GM19468 (cell line): ENCODE data around the gene CD160.
"Not testable (repeated sequence)": the region's sequence is repeated elsewhere in the genome, so short reads cannot be mapped to it uniquely, and the experiment has no call there.

Experiments used
- ATAC-seq: cut with Tn5 transposase; IDR thresholded peaks from one replicate; pipeline ENCODE4 v1.9.1; 2021; ENCODE audit warnings: mild to moderate bottlenecking, moderate library complexity, moderate number of reproducible peaks; ENCODE audit not compliant: unreplicated experiment; ENCODE audit errors: extremely low read depth

CD160 gene, protein sequence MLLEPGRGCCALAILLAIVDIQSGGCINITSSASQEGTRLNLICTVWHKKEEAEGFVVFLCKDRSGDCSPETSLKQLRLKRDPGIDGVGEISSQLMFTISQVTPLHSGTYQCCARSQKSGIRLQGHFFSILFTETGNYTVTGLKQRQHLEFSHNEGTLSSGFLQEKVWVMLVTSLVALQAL

DNA sequence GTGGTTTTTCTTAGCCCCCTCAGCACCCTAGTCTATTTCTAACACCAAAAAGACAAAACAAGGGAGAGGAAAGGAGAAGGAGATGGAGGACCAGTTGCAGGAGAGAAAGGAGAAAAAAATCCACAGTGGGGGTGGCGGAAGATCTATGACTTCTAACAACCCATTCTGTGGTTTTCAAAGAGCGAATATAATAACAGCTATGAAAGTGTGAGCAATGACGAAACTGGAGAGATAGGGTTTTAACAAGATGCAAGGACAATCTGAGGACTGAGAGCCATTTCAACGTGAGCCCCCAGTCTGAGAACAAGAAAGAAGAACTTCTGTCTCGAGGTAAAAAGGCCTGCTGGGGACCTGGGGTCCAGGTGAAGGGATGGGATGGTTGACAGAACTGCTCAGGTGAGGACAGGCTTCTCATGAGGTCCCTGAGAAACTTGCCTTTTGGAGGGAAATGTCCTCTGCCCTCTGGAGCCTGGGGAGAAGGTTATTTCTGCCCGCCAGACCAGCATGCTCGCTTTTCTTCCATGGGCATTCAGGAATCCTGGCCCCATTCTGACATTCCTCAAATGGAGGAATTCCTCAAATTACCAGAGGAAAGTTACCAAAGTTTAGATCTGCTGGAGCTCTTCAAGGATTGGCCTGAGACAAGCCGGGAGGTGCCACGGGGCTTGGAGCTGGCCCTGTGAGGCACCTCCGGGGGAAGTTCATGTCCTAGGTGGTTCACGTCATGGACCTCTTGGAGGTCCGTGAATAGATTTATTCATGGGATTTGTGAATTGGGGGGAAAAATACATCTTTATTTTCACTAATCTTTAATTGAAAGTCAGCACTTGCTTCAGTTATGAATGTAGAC lies at the start of gene CD160:
CD160 (plus strand) TSS at position 270 of the 850 bp plus-strand sequence. CDS start 8,829 bp downstream, outside the sequence.
- no peak for ATAC-seq

DNA sequence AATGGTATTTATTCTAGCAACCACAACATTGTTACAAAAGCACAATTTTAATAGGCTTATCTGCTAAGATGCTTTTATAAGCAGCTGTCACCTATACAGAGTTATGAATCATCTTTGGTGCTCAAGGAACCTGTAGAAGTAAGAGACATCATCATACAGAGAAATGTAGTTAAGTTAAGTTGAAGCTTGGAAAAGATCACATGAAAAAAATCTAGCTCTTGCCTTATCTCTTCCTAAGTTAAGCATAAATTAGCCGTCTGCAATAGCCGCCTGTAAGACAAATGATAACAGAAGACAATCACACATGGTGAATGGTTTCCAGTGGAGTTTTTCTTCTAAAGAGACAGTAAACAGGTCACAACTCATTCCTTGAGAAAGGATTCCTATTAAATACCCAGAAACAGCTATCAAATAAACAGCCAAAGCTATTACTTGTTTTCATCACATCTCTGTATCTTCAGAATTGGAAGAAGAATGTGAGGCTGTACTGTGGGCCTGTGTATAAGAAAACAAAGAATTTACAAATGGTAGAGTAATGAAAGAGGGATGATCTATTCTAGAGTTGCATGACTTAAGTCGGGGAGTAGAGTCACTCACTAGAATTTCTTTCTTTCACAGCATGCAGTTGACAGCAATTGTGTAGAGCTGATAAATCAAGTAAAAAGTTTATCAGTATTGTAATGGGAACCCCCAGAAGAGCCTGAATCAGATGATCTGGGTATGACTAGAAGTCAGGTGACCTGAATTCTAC lies 48.1 kb upstream of the CD160 start:
- ATAC-seq = not testable (repeated sequence)

DNA sequence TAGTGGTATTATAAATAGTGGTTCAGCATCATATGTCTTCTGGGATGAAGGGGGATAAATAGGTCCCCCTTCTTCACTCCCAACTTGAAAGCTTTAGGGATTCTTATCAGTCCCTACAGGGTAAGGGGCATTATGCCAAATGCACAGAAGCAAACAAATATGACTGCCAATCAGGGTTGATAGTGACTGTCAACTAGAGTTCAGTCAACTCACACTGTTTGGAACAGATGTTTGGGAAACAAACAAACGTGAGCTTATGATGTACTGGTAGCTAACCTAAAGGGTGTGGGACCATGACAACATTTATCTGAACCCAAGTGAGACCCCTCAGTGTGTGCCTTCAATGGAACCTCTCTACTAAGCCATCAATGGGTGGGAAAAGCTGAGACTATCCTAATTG lies 46.1 kb upstream of the CD160 start:
- ATAC-seq = not testable (repeated sequence)

DNA sequence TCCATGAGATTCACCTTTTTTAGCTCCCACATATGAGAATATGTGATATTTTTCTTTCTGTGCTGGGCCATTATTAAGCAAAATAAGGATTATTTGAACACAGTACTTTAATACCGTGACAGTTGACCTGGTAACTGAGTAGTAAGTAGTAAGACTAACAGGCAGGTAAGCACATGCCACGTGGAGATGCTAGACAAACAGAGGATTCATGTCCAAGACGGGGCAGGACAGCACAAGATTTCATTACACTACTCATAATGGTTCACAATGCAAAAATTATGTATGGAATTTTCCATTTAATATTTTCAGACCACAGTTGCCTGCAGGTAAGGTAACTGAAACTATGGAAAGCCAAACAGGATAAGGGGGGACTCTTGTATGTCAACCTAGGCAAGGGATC lies 34.4 kb upstream of the CD160 start:
- not testable (repeated sequence) for ATAC-seq

DNA sequence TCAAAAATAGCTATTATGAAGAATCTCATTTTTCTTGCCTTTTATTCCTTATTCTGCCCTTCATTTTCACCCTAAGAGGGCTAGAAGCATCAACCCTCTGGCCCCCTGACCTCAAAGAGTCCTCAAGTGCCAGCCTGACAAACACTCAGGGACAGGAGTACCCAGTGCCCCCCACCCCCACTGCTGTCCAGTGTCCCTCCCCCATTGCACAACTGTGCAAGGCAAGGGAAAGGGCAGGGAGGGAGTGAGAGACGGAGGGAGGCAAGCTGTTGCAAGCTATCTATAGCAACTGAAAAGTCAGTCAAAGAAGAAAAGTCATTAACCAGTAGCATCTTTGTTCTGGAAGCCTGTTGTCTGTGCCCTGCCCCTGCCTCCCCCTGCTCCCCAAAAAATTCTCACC lies 33.2 kb upstream of the CD160 start:
- ATAC-seq = not testable (repeated sequence)

DNA sequence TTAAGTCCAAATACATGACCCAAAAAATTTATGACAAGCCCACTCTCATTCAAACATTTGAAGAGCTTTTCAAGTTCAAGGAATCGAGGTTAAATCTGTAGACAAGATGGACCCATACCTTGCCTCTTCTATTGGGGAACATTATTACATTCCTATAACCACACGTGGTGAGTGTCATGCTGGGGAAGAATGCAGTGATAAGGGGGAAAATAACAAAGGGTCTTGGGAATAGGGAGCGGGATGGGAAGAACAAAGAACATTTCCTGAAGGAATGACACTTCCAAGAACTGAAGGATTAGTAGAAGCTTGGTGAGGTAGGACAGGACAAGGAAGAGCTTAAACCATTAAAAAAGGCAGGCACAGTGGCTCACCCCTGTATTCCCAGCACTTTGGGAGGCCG lies 31.0 kb upstream of the CD160 start:
- ATAC-seq = no peak

DNA sequence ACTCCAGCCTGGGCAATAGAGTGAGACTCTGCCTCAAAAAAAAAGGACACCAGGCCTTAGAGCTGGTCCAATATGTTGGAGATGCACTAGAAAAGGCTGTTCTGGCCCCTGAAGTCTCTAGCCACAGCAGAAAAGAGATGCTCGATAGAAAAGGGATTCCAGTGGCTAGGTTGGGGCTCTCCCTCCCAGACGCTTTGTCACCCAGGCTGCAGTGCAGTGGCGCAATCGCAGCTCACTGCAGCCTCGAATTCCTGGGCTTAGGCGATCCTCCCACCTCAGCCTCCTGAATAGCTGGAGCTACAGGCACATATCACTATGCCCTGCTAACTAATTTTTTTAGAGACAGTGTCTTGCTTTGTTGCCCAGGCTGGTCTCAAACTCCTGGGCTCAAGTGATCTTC lies 30.4 kb upstream of the CD160 start:
- ATAC-seq = no peak

DNA sequence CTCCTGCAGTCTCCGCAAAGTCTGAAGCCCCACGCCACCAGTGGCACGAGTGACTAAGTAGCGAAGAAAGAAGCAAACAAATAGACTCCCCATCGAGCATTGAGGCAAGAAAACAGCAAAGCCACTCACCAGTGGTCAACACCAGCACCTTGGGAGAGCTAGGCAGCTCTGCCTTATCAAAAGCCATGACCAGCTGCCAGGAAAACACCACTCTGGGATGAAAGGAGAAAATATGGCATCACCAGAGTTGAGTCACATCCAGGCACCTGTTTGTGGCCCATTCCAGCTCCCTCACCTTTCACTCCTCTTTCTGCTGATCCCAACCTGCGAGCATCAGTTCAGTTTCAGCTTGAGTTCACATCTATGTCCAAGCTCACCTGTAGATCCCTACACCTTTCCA lies 29.4 kb upstream of the CD160 start:
- no peak for ATAC-seq

DNA sequence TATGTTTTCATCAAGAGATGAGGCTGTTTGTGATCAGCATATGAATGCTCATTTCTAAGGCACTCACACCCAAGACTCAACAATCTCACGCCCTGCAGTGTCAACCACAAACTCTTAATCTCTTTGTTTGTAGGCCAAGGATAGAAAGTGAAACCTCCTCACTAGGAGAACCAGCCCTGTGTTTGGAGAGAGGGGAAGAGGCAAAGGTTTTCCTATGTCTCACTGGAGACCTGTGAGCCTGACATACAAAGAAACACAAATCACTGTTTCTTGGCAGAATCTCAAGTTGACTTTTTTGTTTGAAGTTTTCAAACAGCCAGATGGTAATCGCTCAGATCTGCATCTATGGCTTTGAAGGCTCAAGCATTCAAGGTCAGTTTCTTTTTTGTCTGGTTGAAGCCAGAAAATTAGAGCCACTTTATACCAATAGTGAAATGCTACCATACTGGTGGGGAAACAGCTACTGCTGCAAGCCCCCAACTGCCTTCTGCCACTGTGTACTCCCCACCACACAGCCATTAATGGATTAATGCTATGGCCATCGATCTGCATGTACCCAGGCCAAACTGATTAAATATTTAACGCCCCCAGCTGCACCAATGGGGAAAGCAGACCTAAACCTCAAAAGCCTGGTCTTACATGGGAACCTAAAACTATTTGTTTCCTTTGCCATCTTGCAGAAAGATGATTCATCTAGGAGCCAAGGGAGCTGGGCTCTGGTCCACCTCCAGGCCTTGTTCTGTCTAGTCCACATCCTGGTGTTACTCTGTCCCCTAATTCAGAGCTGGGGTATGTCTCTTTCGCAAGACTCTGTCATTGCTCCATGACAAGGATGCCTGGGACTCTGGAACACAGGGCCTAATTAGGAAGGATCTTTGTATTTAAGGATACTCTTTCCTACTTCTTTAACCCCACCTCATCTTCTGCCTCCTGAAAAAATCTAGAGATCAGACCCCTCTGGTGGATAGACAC lies 28.4 kb upstream of the CD160 start:
- ATAC-seq = no peak

DNA sequence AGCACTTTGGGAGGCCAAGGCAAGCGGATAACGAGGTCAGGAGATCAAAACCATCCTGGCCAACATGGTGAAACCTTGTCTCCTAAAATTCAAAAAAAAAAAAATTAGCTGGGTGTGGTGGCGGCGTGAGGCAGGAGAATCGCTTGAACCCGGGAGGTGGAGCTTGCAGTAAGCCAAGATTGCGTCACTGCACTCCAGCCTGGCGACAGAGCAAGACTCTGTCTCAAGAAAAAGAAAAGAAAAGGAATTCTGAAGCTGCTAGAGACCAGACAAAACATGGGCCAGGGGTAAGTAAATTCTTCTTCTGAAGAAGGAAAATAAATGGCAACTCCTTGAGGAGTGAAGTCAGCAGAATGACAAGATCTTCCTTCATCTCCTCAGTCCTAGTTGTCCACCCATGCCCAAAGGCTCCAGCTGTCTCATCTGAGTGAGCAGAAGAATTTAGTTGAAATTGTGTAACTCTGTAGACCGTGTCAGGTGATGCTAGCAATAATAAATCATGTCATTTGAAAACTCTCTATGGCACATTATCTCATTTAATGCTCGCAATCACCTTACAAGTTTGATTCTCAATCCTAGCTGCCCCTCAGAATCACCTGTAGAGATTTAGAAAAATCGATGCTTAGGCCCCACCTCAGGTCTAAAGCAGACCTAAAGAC lies 26.4 kb upstream of the CD160 start:
- ATAC-seq = no peak

DNA sequence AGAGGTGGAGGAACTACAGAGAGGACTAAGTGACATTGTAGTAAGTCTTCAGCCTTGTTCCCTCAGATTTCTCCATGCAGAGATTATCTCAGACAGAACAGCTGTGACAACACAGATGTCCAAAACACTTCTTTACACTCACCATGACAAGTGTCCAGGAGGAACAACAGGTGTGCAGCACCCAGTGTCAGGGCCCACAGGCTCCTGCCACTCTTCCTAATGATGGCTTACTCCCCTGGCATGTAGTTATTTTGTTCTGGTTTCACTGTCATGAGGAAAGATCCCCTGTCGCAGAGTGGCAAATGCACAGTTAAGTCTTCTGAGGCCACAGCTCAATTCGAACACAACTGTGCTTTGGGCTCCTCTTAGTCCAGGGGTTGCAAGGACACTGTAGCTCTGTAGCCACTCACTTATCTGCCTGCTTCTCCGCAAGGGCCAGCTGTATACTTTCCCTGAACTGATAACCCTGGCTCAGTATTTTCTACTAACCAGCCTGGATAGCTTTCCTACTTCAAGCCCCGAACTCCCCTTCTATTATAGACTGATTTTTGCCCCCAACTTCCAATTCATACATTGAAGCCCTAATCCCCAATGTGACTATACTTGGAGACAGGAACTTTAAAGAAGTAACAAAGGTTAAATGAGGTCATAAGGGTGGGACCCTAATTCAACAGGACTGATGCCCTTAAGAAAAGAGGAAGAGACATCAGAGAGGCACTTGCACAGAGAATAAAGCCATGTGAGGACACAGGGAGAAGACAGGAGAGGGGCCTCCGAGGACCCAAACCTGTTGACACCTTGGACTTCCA lies 23.3 kb upstream of the CD160 start:
- ATAC-seq = no peak

DNA sequence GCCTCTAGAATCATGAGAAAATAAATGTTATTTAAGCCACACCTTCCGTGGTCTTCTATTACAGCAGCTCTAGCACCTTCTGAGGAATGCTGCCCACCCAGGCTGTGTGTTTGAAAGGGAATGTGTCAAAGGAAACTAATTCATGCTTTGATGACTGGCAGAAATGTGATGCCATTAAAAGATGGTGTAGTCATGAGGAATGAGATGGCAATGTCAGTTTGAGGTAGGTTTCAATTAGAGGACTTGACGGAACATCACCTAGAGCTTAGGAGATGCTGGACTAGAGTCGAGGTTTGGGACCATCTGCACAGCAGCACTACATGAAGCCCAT lies 22.7 kb upstream of the CD160 start:
- no peak for ATAC-seq

DNA sequence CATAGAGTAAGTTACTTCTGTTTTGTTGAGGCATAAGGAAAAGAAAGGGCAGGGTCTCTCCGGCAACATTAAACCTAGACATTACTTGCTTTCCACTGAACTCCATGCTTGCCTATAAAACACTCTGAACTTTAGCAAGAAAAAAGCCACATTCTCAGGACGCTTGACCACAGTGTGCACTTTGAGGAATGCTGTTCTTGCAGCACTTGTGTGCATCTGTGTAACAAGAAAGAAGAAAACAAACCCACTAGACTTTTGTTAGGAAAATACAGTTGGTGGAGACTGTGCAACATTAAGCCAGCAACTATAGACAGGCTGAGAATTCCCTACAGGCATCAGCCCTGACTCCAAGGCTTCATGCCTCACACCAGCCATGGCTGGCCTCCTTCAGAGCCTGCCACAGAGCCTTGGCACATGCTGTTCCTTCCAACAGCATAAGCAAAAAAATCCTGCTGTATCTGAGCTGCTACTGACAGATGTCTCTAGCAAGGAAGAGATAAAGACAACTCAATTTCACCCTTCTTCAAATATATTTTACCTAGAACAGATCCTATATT lies 17.9 kb upstream of the CD160 start:
- ATAC-seq = no peak

DNA sequence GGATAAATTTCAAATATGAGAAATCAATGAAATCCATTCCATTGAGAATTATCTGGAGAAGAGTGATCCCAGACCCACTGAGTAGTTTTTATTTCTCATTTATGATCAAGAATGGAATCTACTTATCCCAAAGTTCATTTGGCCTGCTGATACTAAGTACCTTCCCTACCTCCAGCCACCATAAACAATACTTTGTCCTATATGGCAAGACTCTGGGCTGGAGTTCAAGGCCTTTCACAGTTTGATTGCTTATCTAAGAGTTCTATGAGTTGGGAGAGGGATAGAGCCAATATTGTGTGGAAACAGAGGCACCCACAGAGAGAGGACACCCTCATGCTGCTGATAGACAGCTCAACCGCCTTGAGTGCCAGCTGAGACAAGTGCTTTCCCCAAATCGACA lies 17.2 kb upstream of the CD160 start:
- ATAC-seq = no peak

DNA sequence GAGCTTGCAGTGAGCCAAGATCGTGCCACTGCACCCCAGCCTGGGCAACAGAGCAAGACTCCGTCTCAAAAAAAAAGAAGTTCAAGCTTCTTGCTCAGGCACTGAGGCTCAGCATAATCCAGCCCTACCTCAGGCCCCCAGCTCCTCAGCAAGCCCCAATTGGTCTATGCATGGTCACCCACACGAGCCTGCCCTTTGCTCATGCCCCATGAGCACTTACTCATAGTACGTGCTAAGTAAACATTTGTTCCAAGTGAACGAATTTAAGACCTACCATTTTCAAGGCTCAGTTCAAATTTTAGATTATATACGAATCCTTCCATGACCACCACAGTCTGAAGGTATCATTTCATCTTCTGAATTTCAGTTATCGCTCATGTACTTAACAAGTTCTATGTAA lies 16.5 kb upstream of the CD160 start:
- no peak for ATAC-seq

DNA sequence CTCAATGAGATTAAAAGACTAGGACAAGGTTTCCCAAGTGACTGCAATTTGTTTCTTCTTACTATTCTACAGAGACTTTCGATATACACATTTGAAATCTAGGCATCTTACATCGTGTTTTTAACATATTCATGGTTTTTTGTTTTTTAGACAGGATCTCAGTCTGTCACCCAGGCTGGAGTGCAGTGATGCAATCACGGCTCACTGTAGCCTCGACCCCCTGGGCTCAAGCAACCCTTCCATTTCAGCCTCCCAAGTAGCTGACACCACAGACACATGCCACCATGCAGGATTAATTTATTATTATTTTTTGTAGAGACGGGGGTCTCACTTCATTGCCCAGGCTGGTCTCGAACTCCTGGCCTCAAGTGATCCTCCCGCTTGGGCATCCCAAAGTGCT lies 13.7 kb upstream of the CD160 start:
- ATAC-seq = no peak

DNA sequence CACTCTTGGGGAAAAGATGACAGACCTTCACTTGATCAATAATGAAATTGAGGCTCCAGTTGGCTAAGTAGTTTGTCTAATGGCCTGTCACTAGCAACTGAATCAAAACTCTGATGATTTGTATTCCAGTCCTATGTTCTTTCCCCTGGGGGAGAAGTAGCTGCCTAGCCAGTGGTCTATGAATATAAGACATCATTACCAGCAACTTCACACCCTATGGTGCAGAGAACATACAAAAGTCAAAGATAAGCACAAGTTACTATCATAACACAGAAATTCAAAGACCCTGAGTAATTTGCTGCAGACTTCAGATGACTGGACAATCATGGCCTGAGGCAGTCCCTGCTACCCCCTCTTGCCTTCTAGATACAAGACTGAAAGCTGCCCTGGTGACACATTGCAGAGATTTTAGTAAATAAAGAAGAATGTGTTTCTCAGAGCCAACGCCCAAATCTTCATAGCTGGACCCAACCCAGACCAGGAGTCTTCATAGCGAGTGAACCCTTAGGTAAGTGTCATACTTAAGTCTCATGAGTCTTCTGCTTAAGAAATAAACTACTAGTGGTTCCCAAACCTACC lies 13.1 kb upstream of the CD160 start:
- no peak for ATAC-seq

DNA sequence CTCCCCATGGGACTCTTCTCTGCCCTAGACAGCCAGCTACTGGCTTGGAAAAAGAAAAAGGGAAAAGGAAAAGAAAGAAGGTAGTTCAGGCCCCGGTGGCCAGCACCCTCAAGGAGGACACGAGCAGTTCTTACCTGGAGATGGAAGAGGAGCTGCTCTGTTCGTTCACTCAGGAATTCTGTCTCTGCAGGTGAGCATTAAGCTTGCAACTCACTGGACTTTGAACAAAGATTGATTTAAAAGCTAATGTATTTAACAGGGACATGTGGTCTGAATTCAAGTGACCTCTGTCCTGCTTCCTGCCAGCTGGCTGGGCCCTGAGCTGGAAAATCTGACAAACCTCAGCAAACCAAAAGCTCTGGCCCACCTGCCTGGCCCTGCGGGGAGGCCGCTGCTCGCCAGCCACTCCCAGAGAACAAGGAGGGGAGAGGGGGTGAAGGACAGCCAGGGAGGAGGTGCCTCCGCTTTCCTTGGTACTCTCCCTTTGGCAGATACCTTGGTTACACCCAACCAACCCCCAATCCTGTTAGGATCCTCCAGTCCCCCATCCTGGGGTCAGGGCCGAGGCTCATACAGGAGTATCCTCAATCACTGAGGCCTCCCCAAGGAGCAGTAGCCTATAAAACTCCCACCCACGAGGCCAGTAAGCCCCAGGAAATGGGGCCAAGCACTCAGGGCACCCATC lies 12.0 kb upstream of the CD160 start, which contains the start of gene PDZK1:
PDZK1 (minus strand) TSS at position 186 of the 685 bp plus-strand sequence. CDS start 19,347 bp downstream, outside the sequence.
- ATAC-seq = no peak
